ENCODE results near the gene GPX2.
A peak's percentile ranks its signal among the peaks of the same experiment; 100 is the strongest.

DNA sequence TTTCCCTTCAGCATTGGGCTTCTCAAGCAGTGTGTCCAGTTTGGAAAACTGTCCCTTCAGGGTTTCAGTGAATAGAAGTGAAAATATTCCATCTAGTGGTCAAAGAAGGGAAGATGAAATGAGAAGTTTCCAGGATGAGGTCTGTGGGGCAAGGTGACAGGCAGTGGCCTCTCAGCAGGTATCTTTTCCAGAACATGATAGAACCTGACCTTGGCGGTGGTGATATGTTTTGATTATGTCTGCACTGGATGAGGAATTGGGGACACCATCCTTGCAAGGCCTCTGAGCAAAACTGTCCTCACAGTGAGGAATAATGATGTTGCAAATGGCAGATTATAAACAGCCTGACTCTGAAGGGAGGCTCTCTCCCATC, 4.7 kb downstream of the GPX2 start:
- TF ChIP-seq EZH2 (IDR thresholded peaks at IDR 0.05; ENCODE audit: low read length, unreplicated experiment) = no peak
- TF ChIP-seq, protein P1, sequence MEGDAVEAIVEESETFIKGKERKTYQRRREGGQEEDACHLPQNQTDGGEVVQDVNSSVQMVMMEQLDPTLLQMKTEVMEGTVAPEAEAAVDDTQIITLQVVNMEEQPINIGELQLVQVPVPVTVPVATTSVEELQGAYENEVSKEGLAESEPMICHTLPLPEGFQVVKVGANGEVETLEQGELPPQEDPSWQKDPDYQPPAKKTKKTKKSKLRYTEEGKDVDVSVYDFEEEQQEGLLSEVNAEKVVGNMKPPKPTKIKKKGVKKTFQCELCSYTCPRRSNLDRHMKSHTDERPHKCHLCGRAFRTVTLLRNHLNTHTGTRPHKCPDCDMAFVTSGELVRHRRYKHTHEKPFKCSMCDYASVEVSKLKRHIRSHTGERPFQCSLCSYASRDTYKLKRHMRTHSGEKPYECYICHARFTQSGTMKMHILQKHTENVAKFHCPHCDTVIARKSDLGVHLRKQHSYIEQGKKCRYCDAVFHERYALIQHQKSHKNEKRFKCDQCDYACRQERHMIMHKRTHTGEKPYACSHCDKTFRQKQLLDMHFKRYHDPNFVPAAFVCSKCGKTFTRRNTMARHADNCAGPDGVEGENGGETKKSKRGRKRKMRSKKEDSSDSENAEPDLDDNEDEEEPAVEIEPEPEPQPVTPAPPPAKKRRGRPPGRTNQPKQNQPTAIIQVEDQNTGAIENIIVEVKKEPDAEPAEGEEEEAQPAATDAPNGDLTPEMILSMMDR (conservative IDR thresholded peaks at IDR 0.05; ENCODE audit: low read depth, low read length) = peak; percentile 66

Data from PC-3 (cell line).